Measurements from ENCODE around the gene SP1. TPM values are rescaled to one million over a fixed set of nuclear protein-coding genes. Genes with fewer than 3 reads are reported as not detected.

Gene SP1
- total and polyA plus RNA-seq, 2 donors (not counting 1 experiment from before 2014, with no cell fraction given) = 26.0 to 129 TPM

GRCh38 chr12:53345486-53346188, 34.3 kb upstream of the SP1 start:
- TF ChIP-seq EZH2 (IDR thresholded peaks at IDR 0.05; ENCODE audit: borderline replicate concordance, insufficient read depth, low read depth, low read length, poor library complexity, severe bottlenecking) (no peak), CTCF (IDR thresholded peaks at IDR 0.05) (peak; percentile 12)
- Histone ChIP-seq H3K9me3 (ENCODE audit: control extremely low read depth in 1 of 3, control insufficient read depth in 2 of 3, insufficient read depth in 1 of 3, low read length in 2 of 3) (no peaks in the 10 kb centered on the region), H3K27me3 (replicated peaks in 1 of 4; ENCODE audit: control extremely low read depth in 1 of 4, control insufficient read depth in 3 of 4, insufficient read depth in 4 of 4, low read length in 3 of 4) (no peaks in the 10 kb centered on the region), H3K4me3 (ENCODE audit: control extremely low read depth in 1 of 5, extremely low read depth in 1 of 5, insufficient read depth in 1 of 5, low read depth in 2 of 5, low read length in 4 of 5) (peak overlapping the region in 2 of 5 experiments; percentile 64 to 71), H2AFZ (ENCODE audit: insufficient read depth, low read depth, low read length, poor library complexity, severe bottlenecking) (peak overlapping the region; percentile 98), H3K27ac (ENCODE audit: low read length in 2 of 2) (no peak overlapping the region), H3K79me2 (ENCODE audit: control insufficient read depth, insufficient read depth, low read length) (no peaks in the 10 kb centered on the region), H3K4me2 (replicated peaks; ENCODE audit: low read depth, low read length, poor library complexity, severe bottlenecking) (peak overlapping the region; percentile 99), H3K9ac (ENCODE audit: low read length) (peak overlapping the region; percentile 83), H3K4me1 (ENCODE audit: control insufficient read depth in 2 of 2, insufficient read depth in 2 of 2, low read length in 2 of 2) (peaks cover 6 to 13% of the 10 kb centered on the region in 2 donors), H4K20me1 (ENCODE audit: control insufficient read depth, insufficient read depth, low read length, poor library complexity, severe bottlenecking) (no peaks in the 10 kb centered on the region), H3K36me3 (replicated peaks in 1 of 2; ENCODE audit: control extremely low read depth in 1 of 2, control insufficient read depth in 1 of 2, extremely low read depth in 1 of 2, insufficient read depth in 2 of 2, low read length in 1 of 2) (no peaks in the 10 kb centered on the region)
- DNase-seq (no peak), ATAC-seq (ENCODE audit: low read depth) (no peak)
- POLR2A ChIA-PET = interaction anchor here (1.5 to 2.6 kb wide), 2 partner anchors 20 to 24 kb away, joined by 12 to 21 read pairs; partner anchors contain the start of gene AAAS
- peaks cover 14% of the 10 kb centered on the region for H3K4me1 Mint-ChIP-seq
- H3K9me3 Mint-ChIP-seq (ENCODE audit: insufficient read depth) = no peaks in the 10 kb centered on the region
- intact Hi-C loops (cut with micrococcal nuclease) = loop anchor here (1.0 kb wide), 2 partner anchors 21 to 132 kb away; no protein-coding TSS in a partner anchor
- CTCF ChIA-PET = interaction anchor here (0.6 to 14.3 kb wide), 43 partner anchors 8 to 280 kb away, joined by 3 to 384 read pairs (median 6); partner anchors contain the start of genes AAAS, AMHR2, ESPL1 and PFDN5
- WGBS (ENCODE audit: insufficient coverage) = 50% methylated on average over 1 of the region's 10 CpGs
- H3K27me3 Mint-ChIP-seq = peaks cover under 1% of the 10 kb centered on the region
- peak overlapping the region; percentile 85 for H3K27ac Mint-ChIP-seq
- H3K4me3 Mint-ChIP-seq = peak overlapping the region; percentile 100

GRCh38 chr12:53346491-53346890, 33.5 kb upstream of the SP1 start:
- Histone ChIP-seq H3K9me3 (ENCODE audit: control extremely low read depth in 1 of 3, control insufficient read depth in 2 of 3, insufficient read depth in 1 of 3, low read length in 2 of 3) (no peaks in the 10 kb centered on the region), H3K4me2 (replicated peaks; ENCODE audit: low read depth, low read length, poor library complexity, severe bottlenecking) (no peak overlapping the region), H2AFZ (ENCODE audit: insufficient read depth, low read depth, low read length, poor library complexity, severe bottlenecking) (no peak overlapping the region), H4K20me1 (ENCODE audit: control insufficient read depth, insufficient read depth, low read length, poor library complexity, severe bottlenecking) (no peaks in the 10 kb centered on the region), H3K9ac (ENCODE audit: low read length) (no peak overlapping the region), H3K27ac (ENCODE audit: low read length in 2 of 2) (no peak overlapping the region), H3K36me3 (replicated peaks in 1 of 2; ENCODE audit: control extremely low read depth in 1 of 2, control insufficient read depth in 1 of 2, extremely low read depth in 1 of 2, insufficient read depth in 2 of 2, low read length in 1 of 2) (no peaks in the 10 kb centered on the region), H3K4me3 (ENCODE audit: control extremely low read depth in 1 of 5, extremely low read depth in 1 of 5, insufficient read depth in 1 of 5, low read depth in 2 of 5, low read length in 4 of 5) (no peak overlapping the region), H3K4me1 (ENCODE audit: control insufficient read depth in 2 of 2, insufficient read depth in 2 of 2, low read length in 2 of 2) (peaks cover 6 to 13% of the 10 kb centered on the region in 2 donors), H3K27me3 (replicated peaks in 1 of 4; ENCODE audit: control extremely low read depth in 1 of 4, control insufficient read depth in 3 of 4, insufficient read depth in 4 of 4, low read length in 3 of 4) (no peaks in the 10 kb centered on the region), H3K79me2 (ENCODE audit: control insufficient read depth, insufficient read depth, low read length) (no peaks in the 10 kb centered on the region)
- Mint-ChIP-seq H3K9me3 (ENCODE audit: insufficient read depth) (no peaks in the 10 kb centered on the region), H3K27me3 (no peaks in the 10 kb centered on the region), H3K27ac (no peak overlapping the region), H3K4me3 (peak overlapping the region; percentile 19), H3K4me1 (peaks cover 14% of the 10 kb centered on the region)
- ChIA-PET POLR2A (interaction anchor here (0.6 kb wide), 1 partner anchor 94 kb away, joined by 3 read pairs; no protein-coding TSS in a partner anchor), CTCF (interaction anchor here (1.0 to 14.3 kb wide), 7 partner anchors 13 to 162 kb away, joined by 3 to 384 read pairs (median 4); partner anchors contain the start of genes AAAS, AMHR2 and ESPL1)
- WGBS (ENCODE audit: insufficient coverage) = no CpG with 5 or more reads among the region's 1 CpG
- DNase-seq = no peak
- ATAC-seq (ENCODE audit: low read depth) = no peak
- TF ChIP-seq CTCF (IDR thresholded peaks at IDR 0.05) (no peak), EZH2 (IDR thresholded peaks at IDR 0.05; ENCODE audit: borderline replicate concordance, insufficient read depth, low read depth, low read length, poor library complexity, severe bottlenecking) (no peak)
- intact Hi-C loops (cut with micrococcal nuclease) = no loop called here
